WTC11 (cell line): Measurements from ENCODE around the gene IRX4.

Experiments
- CBFB ChIP-seq: sonication (generic); formaldehyde crosslinking; IDR thresholded peaks from 2 replicates; pipeline ENCODE4 v1.8.1; 2022; ENCODE audit warnings: mild to moderate bottlenecking, low read depth, missing genetic modification reagents
- CTCF ChIP-seq: fragments of 200-600 bp; IDR thresholded peaks from 2 replicates; pipeline ENCODE4 v1.8.0; 2022; ENCODE audit warnings: antibody characterized with exemption
- FOXK1 ChIP-seq: sonication (generic); formaldehyde crosslinking; IDR thresholded peaks from 2 replicates; pipeline ENCODE4 v1.8.0; 2022; ENCODE audit warnings: mild to moderate bottlenecking, moderate library complexity, missing genetic modification reagents
- IRF1 ChIP-seq: sonication (generic); formaldehyde crosslinking; IDR thresholded peaks from 2 replicates; pipeline ENCODE4 v1.8.0; 2023; ENCODE audit warnings: missing genetic modification reagents
- JUN ChIP-seq: sonication (generic); formaldehyde crosslinking; IDR thresholded peaks from 2 replicates; pipeline ENCODE4 v1.8.0; 2023; ENCODE audit warnings: mild to moderate bottlenecking, missing genetic modification reagents
- PRDM15 ChIP-seq: sonication (generic); formaldehyde crosslinking; IDR thresholded peaks from 2 replicates; pipeline ENCODE4 v1.8.0; 2022; ENCODE audit warnings: missing genetic modification reagents

GRCh38 chr5:1858436-1858835, 24.3 kb downstream of the IRX4 start:
- TF ChIP-seq CBFB (CRISPR knock-in tag), result no peak
- no peak for TF ChIP-seq PRDM15
- no peak for TF ChIP-seq JUN (CRISPR knock-in tag)
- TF ChIP-seq IRF1 (CRISPR knock-in tag), result no peak
- TF ChIP-seq FOXK1 (CRISPR knock-in tag), result no peak
- no peak for TF ChIP-seq CTCF
